GM12873 (cell line): ENCODE measurements around the gene RBPMS2.

Experiments
- TF ChIP-seq, protein P1 (sequence below): IDR thresholded peaks from 2 replicates; pipeline ENCODE4 v1.5.1; 2012; ENCODE audit warnings: low read depth, mild to moderate bottlenecking, moderate library complexity, low read length, control low read depth; ENCODE audit not compliant: insufficient read depth; ENCODE audit errors: missing control alignments

Gene RBPMS2

DNA sequence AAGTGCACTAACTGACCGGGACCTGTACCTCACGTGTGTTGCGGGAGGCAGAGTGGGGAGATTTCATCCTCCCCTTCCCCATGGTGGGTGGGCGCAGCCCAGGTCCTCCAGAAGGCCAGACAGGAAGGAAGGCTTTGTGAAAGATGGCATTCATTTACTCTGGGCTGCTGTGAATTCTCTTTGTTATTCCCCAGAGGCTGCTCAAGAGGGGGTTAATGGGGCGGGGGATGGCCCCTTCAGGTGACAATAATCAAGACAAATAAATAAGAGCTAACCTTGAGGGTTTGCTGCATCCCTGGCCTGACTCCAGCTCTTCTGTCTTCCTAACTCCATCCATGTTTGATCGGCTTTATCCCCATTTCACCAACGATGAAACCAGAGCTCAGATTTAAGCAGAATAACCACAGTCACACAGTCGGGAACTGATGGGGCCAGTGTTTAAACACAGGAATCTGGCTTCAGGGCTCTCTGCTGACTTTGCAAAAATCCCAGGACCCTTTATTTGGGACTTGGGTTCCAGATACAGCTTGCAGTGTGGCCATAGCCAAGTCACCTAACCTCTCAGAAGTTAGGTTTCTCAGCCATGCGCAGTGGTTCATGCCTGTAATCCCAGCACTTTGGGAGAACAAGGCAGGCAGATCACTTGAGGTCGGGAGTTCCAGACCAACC, 33.5 kb upstream of the RBPMS2 start:
- TF ChIP-seq, protein P1, sequence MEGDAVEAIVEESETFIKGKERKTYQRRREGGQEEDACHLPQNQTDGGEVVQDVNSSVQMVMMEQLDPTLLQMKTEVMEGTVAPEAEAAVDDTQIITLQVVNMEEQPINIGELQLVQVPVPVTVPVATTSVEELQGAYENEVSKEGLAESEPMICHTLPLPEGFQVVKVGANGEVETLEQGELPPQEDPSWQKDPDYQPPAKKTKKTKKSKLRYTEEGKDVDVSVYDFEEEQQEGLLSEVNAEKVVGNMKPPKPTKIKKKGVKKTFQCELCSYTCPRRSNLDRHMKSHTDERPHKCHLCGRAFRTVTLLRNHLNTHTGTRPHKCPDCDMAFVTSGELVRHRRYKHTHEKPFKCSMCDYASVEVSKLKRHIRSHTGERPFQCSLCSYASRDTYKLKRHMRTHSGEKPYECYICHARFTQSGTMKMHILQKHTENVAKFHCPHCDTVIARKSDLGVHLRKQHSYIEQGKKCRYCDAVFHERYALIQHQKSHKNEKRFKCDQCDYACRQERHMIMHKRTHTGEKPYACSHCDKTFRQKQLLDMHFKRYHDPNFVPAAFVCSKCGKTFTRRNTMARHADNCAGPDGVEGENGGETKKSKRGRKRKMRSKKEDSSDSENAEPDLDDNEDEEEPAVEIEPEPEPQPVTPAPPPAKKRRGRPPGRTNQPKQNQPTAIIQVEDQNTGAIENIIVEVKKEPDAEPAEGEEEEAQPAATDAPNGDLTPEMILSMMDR: no peak

DNA sequence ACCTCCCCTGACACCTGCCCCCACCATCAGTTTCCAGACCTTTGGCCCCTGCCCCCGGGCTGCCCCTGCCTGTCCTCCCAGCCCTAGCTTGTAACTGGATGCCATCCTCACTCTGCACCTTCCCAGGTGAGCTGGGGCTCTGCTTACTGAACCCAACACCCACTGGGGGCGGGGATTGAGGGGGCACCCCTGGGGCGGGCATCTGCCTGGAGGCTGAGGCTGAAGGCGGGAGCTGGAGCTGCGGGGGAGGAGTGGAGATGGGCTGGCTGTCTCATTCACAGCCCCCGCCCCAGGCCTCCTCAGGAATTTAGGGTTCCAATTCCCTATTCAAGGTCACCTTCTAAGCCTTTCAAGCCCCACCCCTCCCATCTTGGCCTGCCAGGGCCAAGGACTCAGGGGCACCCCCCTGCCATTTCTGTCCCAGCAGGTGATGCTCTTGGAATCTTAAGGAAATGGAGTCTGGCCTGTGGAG, 32.4 kb upstream of the RBPMS2 start:
- TF ChIP-seq, protein P1: no peak

DNA sequence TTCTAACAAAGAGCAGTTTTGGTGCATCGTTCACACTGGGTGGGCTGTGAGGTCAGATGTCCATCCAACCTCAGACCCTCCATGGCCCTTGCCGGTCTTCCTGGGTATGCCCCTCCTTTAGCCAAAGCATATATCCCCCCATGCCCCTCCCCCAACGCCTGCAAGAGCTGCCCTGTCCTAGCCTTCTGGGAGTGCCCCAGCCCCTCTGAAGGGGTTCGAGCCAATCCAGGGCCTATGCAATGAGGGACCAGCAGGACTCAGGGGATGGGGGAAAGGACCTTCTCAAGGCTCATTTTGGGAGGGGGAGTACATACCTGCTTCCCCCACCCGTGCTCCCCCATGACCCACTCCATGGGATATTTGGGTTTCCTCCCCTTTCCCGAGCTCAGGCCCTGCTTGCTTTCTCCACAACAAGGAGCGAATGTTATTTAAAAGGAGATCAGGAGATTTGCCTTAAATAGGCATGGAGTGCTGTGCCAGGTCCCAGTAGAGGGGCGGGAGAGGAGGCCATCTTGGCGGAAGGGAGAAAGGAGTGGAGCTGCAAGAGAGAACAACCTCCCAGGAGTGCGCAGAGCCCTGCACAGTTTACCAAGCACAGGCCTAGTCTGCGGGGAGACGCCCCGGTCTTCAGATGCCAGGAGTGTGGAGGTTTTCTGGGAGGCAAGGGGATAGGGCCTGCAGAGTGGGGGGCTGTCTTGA, 31.8 kb upstream of the RBPMS2 start:
- TF ChIP-seq, protein P1: no peak

DNA sequence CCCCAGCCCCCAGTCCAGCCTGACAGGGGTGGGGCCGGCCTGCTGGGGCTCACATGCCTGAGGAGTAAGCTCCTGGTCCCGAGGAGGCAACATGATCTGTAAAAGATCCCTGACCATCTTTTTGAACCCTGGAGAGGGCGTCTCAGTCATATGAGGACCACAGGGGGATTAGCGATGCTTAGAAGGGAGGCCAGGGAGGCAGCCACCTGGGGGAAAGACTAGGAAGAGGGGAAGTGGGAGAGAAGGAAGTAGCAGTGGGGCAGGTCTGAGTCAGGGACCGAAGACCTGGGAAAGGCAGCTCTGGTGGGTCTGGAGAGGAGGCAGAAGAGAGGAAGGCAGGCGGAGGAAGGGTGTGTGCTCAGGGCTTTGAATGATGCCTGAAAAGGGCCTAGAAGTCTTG, 31.1 kb upstream of the RBPMS2 start:
- TF ChIP-seq, protein P1: no peak

DNA sequence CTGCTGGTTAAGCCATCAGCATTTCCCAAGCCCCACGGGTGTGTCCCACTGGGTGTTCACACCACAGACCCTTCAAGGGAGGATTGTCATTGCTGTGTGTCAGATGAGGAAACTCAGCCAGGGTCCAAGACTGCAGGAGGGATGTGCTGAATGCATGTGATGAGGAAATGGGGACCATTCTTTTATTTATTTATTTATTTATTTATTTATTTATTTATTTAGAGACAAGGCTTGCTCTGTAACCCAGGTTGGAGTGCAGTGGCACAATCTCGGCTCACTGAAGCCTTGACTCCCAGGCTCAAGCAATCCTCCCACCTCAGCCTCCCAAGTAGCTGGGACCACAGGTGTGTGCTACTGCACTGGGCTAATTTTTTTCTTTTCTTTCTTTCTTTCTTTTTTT, 29.2 kb upstream of the RBPMS2 start:
- TF ChIP-seq, protein P1: no peak

DNA sequence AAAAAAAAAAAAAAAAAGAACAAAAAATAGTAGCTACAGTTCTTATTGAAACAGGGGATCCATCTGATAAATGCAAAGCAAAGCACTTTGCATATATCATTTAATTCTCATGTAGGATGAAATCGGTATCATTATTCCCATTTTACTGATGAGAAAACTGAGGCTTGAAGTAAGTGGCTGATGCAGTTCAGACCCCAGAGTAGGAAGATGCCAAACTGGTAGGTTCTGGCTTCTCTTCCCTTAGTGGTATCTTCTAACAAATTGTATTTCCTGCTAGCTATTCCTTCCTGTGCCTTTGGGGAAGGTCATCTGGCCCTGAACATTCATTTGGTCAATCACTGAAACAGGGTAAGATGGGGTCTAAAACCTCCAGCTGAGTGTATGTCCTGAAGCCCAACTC, 28.1 kb upstream of the RBPMS2 start:
- TF ChIP-seq, protein P1: no peak

DNA sequence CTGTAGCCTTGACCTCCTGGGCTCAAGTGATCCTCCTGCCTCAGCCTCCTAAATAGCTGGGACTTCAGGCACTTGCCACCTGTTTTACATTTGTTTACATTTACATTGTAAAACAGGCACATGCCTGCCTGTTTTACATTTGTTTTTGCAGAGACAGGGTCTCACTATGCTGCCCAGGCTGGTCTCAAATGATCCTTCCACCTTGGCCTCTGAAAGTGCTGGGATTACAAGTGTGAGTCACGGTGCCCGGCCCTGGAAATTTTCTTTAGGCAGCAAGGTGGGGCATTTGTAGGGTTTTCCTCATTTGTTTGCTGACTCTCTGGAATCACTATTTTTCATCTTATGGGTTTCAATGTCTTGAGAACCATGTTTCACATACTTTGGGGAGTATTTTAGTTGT, 25.1 kb upstream of the RBPMS2 start:
- TF ChIP-seq, protein P1: no peak
